ENCODE measurements around the gene TMEM131L. TPM values are rescaled to one million over a fixed set of nuclear protein-coding genes. Genes with fewer than 3 reads are reported as not detected.

TMEM131L gene
- total RNA-seq, 1 experiment from 2014 or later: 19.7 TPM

GRCh38 chr4:153495480-153496193, 29.5 kb downstream of the TMEM131L start (continued):
- no peak for TF ChIP-seq EZH2phosphoT487 (IDR thresholded peaks at IDR 0.05; ENCODE audit: borderline replicate concordance)
- TF ChIP-seq CBX3 (IDR thresholded peaks at IDR 0.05; ENCODE audit: low read depth): no peak
- no peak for TF ChIP-seq REST (IDR thresholded peaks at IDR 0.05; ENCODE audit: low read depth)
- TF ChIP-seq EGR1 (IDR thresholded peaks at IDR 0.05; ENCODE audit: low read depth): no peak
- no peak for TF ChIP-seq ZBTB33 (IDR thresholded peaks at IDR 0.05; ENCODE audit: extremely low read depth, insufficient replicate concordance, low read length)
- no peak for TF ChIP-seq JUND (IDR thresholded peaks at IDR 0.05)

GRCh38 chr4:153497091-153497531, 31.0 kb downstream of the TMEM131L start:
- H3K27me3 ChIP-seq (ENCODE audit: insufficient read depth, low read length): no peaks in the 10 kb centered on the region
- ChIA-PET RAD21 (ENCODE audit: low non-redundant PET in 1 of 2, low total read pairs in 2 of 2, uncharacterized antibody in 2 of 2, unreplicated experiment in 2 of 2) (interaction anchor here in 1 of 2 experiments (0.7 kb wide), 1 partner anchor 77 kb away, joined by 3 read pairs; no protein-coding TSS in a partner anchor), POLR2A (interaction anchor here (1.9 kb wide), 1 partner anchor 11 kb away, joined by 5 read pairs; no protein-coding TSS in a partner anchor), CTCF (interaction anchor here (1.3 kb wide), 1 partner anchor 16 kb away, joined by 3 read pairs; no protein-coding TSS in a partner anchor)
- no peaks in the 10 kb centered on the region for H3K9me3 ChIP-seq (ENCODE audit: control insufficient read depth in 1 of 2, insufficient read depth in 1 of 2, low read depth in 1 of 2, low read length in 2 of 2)
- ATAC-seq (peak; percentile 42; the same call in 1 of the 2 replicates), DNase-seq (ENCODE audit: low read depth, low spot score) (no peak)
- no peak overlapping the region; the same call in 1 of the 2 replicates for H3K27ac ChIP-seq (ENCODE audit: low read depth, low read length)
- H3K79me2 ChIP-seq (ENCODE audit: insufficient read depth, low read length): peaks cover 14% of the 10 kb centered on the region
- no peak overlapping the region for H3K4me3 ChIP-seq (replicated peaks in 1 of 2; ENCODE audit: low read depth in 1 of 2, low read length in 2 of 2)
- H3K4me2 ChIP-seq (ENCODE audit: low read length): peak overlapping the region; percentile 50
- no peaks in the 10 kb centered on the region for H3K36me3 ChIP-seq (ENCODE audit: control insufficient read depth in 1 of 2, insufficient read depth in 2 of 2, low read length in 2 of 2)
- intact Hi-C loops (cut with micrococcal nuclease): no loop called here
- no TSS peak for BruUV-seq (replicated peaks)
- peaks cover 29 to 47% of the 10 kb centered on the region in 2 experiments for H3K4me1 ChIP-seq (ENCODE audit: control insufficient read depth in 1 of 2, insufficient read depth in 2 of 2, low read length in 2 of 2)
- no peaks in the 10 kb centered on the region for H4K20me1 ChIP-seq (ENCODE audit: insufficient read depth)
- no peaks in the 10 kb centered on the region for H3K9me2 ChIP-seq (ENCODE audit: insufficient read depth)
- no peak for TF ChIP-seq POLR2AphosphoS5 (IDR thresholded peaks at IDR 0.05; ENCODE audit: low read depth, low read length)
- TF ChIP-seq FOSL1 (IDR thresholded peaks at IDR 0.05; ENCODE audit: low read depth): 0 out of 2 replicates have a peak, but pooled peaks have one; percentile 23
- peak; percentile 32; the same call in 1 of the 2 replicates for TF ChIP-seq MAX (IDR thresholded peaks at IDR 0.05)
- no peak for TF ChIP-seq SIN3A (IDR thresholded peaks at IDR 0.05; ENCODE audit: low read depth)
- H2AFZ ChIP-seq (ENCODE audit: low read depth, low read length, poor library complexity, severe bottlenecking): no peak overlapping the region
- H3K9ac ChIP-seq (ENCODE audit: low read length): peak overlapping the region; percentile 10; the same call in 1 of the 2 replicates
